DND-41 (cell line): ENCODE data around the gene HS2ST1.

Experiments used
- EZH2 ChIP-seq: IDR thresholded peaks from 3 replicates; pipeline ENCODE4 v1.6.1; 2012; ENCODE audit warnings: borderline replicate concordance, low read depth, mild to moderate bottlenecking, moderate library complexity, low read length, inconsistent platforms; ENCODE audit not compliant: severe bottlenecking
- TF ChIP-seq, protein P1 (sequence below): IDR thresholded peaks from 2 replicates; pipeline ENCODE4 v1.5.1; 2012; ENCODE audit warnings: borderline replicate concordance, low read length, moderate library complexity, mild to moderate bottlenecking; ENCODE audit not compliant: poor library complexity, severe bottlenecking; ENCODE audit errors: extremely low read depth

GRCh38 chr1:86875722-86876121, 38.7 kb upstream of the HS2ST1 start:
- TF ChIP-seq EZH2: no peak
- TF ChIP-seq, protein P1, sequence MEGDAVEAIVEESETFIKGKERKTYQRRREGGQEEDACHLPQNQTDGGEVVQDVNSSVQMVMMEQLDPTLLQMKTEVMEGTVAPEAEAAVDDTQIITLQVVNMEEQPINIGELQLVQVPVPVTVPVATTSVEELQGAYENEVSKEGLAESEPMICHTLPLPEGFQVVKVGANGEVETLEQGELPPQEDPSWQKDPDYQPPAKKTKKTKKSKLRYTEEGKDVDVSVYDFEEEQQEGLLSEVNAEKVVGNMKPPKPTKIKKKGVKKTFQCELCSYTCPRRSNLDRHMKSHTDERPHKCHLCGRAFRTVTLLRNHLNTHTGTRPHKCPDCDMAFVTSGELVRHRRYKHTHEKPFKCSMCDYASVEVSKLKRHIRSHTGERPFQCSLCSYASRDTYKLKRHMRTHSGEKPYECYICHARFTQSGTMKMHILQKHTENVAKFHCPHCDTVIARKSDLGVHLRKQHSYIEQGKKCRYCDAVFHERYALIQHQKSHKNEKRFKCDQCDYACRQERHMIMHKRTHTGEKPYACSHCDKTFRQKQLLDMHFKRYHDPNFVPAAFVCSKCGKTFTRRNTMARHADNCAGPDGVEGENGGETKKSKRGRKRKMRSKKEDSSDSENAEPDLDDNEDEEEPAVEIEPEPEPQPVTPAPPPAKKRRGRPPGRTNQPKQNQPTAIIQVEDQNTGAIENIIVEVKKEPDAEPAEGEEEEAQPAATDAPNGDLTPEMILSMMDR: no peak
